H7 (cell line): ENCODE results near the gene TPCN2. TPM values are rescaled to one million over a fixed set of nuclear protein-coding genes. Genes with fewer than 3 reads are reported as not detected.

Source experiments
- DNase-seq: peaks from one replicate; pipeline ENCODE4 v3.0.0; 2012
- H3K27me3 ChIP-seq: 2 replicates; pipeline ENCODE4 v1.6.0; 2011; ENCODE audit warnings: mild to moderate bottlenecking, low read length; ENCODE audit not compliant: control insufficient read depth, insufficient read depth
- H3K36me3 ChIP-seq: replicated peaks from 2 replicates; pipeline ENCODE4 v1.5.1; 2011; ENCODE audit warnings: low read length; ENCODE audit not compliant: control insufficient read depth, insufficient read depth
- H3K4me3 ChIP-seq: 2 replicates; pipeline ENCODE4 v1.5.1; 2011; ENCODE audit warnings: low read depth, mild to moderate bottlenecking, control low read depth, low read length, moderate library complexity; ENCODE audit not compliant: insufficient read depth
- total RNA-seq: library from RNA; depleted of rRNA; stranded (reverse); fragments of >200 nt; shearing (Covaris generic); gene quantifications from 2 replicates; pipeline ENCODE4 v1.2.3, GENCODE V29; 2014

Gene TPCN2
- total RNA-seq, 1 experiment from 2014 or later = 13.2 TPM

GRCh38 chr11:69014898-69015549, 33.7 kb upstream of the TPCN2 start:
- Histone ChIP-seq H3K36me3 (no peaks in the 10 kb centered on the region), H3K4me3 (no peak overlapping the region), H3K27me3 (peaks cover 4% of the 10 kb centered on the region)
- DNase-seq = peak; percentile 68

DNA sequence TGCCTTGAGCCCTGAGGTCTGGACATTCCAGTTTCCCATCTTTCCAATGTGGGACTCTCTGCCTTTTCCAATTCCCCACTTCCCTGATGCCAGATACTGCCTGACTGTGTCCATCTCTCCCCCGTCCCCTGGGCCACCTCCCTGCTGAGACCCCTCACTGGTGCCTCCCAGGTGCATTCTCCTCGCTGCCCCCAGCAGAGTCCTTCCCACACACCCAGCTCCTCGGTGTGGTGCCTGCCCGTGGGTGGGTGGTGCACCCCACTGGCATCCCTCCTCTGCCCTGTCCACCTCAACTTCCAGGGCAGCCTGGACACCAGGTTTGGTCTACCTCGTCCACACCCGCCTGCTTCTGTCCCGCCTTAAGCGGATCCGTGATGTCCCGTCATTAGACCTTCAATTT, 30.8 kb upstream of the TPCN2 start:
- no peak for DNase-seq

GRCh38 chr11:69018924-69019323, 29.8 kb upstream of the TPCN2 start:
- no peaks in the 10 kb centered on the region for H3K36me3 ChIP-seq
- peak; percentile 59 for DNase-seq
- peaks cover 3% of the 10 kb centered on the region for H3K27me3 ChIP-seq
- H3K4me3 ChIP-seq = no peak overlapping the region

More for the DNA sequence above, 30.8 kb upstream of the TPCN2 start:
- H3K4me3 ChIP-seq = no peak overlapping the region
- H3K36me3 ChIP-seq = no peaks in the 10 kb centered on the region
- H3K27me3 ChIP-seq = peaks cover 4% of the 10 kb centered on the region

GRCh38 chr11:69022260-69022659, 26.5 kb upstream of the TPCN2 start:
- Histone ChIP-seq H3K27me3 (no peaks in the 10 kb centered on the region), H3K36me3 (no peaks in the 10 kb centered on the region), H3K4me3 (no peak overlapping the region)
- no peak for DNase-seq

GRCh38 chr11:69024509-69024908, 24.2 kb upstream of the TPCN2 start:
- Histone ChIP-seq H3K27me3 (no peaks in the 10 kb centered on the region), H3K36me3 (no peaks in the 10 kb centered on the region), H3K4me3 (no peak overlapping the region)
- DNase-seq = no peak

DNA sequence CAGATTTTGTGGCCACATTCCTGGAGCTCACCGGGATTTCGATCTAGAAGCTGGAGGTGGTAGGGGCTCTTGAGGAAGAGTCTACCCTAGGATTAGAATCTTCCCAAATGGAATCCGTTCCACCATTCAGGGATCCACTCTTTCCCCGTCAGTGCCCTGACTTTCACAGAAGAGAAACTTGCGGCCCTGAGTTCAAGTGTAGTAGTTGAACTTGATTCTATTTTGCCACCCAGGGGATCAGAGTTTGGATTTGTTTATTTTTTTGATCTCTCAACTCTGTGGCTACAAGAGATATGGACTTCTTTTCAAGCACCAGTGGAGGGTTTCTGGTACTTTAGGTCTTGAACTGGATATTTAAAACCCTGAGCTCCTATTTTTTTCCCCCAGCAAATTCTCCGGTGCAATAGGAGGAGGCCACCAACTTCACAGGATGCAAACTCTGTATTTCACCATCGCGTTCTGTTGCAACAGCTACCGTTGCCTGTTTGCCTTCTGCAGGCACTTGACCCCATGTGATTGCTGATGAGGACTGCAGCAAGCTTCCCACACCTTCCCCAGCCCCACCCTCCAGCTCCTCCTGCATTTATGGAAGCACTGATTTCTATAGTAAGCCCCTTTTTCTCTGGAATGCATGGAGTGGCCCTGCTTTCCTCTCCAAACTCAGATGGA, 20.9 kb upstream of the TPCN2 start:
- H3K27me3 ChIP-seq = no peaks in the 10 kb centered on the region
- H3K36me3 ChIP-seq = no peaks in the 10 kb centered on the region
- no peak overlapping the region for H3K4me3 ChIP-seq
- DNase-seq = peak; percentile 40

- DNase-seq = no peak
These were observed 18.4 kb upstream of the TPCN2 start for GRCh38 chr11:69030301-69030700.

DNA sequence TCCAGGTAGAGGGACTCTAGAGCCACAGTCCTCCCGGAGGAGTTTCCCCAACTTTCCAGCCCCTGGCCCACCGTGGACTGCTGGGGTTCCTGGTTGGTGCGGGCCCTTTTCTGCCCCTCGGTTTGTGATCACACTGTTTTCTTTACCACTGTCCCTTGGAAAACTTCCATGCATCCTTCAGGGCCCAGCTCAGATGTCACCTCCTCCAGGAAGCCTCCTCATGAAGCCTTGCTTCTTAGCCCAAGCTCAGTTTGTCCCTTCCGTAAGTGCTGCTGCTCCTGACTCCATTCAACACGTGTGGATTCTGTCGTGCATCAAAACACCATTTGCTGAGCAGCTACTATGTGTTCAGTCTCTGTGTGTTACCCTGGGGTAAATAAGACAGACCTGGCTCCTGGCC, 15.9 kb upstream of the TPCN2 start:
- Histone ChIP-seq H3K27me3 (no peaks in the 10 kb centered on the region), H3K4me3 (no peak overlapping the region), H3K36me3 (no peaks in the 10 kb centered on the region)
- no peak for DNase-seq

More at GRCh38 chr11:69030301-69030700, 18.4 kb upstream of the TPCN2 start:
- H3K4me3 ChIP-seq = no peak overlapping the region
- no peaks in the 10 kb centered on the region for H3K27me3 ChIP-seq
- H3K36me3 ChIP-seq = no peaks in the 10 kb centered on the region

- peak; percentile 56 for DNase-seq
- H3K36me3 ChIP-seq = no peaks in the 10 kb centered on the region
- H3K4me3 ChIP-seq = no peak overlapping the region
- H3K27me3 ChIP-seq = no peaks in the 10 kb centered on the region
These were observed 15.3 kb upstream of the TPCN2 start for GRCh38 chr11:69033431-69033830.

GRCh38 chr11:69034123-69034867, 14.4 kb upstream of the TPCN2 start:
- Histone ChIP-seq H3K36me3 (no peaks in the 10 kb centered on the region), H3K4me3 (no peak overlapping the region), H3K27me3 (no peaks in the 10 kb centered on the region)
- DNase-seq = peak; percentile 36

- H3K27me3 ChIP-seq = no peaks in the 10 kb centered on the region
- H3K4me3 ChIP-seq = no peak overlapping the region
- DNase-seq = peak; percentile 70
- H3K36me3 ChIP-seq = no peaks in the 10 kb centered on the region
These were observed 13.4 kb upstream of the TPCN2 start for GRCh38 chr11:69035150-69035945.

GRCh38 chr11:69035946-69036340, 12.8 kb upstream of the TPCN2 start:
- Histone ChIP-seq H3K27me3 (no peaks in the 10 kb centered on the region), H3K4me3 (no peak overlapping the region), H3K36me3 (no peaks in the 10 kb centered on the region)
- DNase-seq = no peak

- no peak for DNase-seq
- Histone ChIP-seq H3K27me3 (no peaks in the 10 kb centered on the region), H3K36me3 (no peaks in the 10 kb centered on the region), H3K4me3 (no peak overlapping the region)
These were observed 11.7 kb upstream of the TPCN2 start for GRCh38 chr11:69037074-69037473.

- no peak for DNase-seq
- H3K27me3 ChIP-seq = no peaks in the 10 kb centered on the region
- H3K36me3 ChIP-seq = no peaks in the 10 kb centered on the region
- H3K4me3 ChIP-seq = no peak overlapping the region
These were observed 11.2 kb upstream of the TPCN2 start for GRCh38 chr11:69037544-69037943.
